ENCODE data around the gene LMBR1.

Gene LMBR1

GRCh38 chr7:156759143-156759542 is 133.8 kb downstream of the LMBR1 start:
- Histone ChIP-seq H3K27ac (ENCODE audit: low read depth, low read length) (no peak overlapping the region), H3K4me3 (ENCODE audit: low read depth, low read length) (no peak overlapping the region), H3K4me1 (ENCODE audit: control insufficient read depth, insufficient read depth, low read length, unreplicated experiment) (no peaks in the 10 kb centered on the region), H3K36me3 (ENCODE audit: insufficient read depth, low read length) (peaks cover 15% of the 10 kb centered on the region; the same call in 1 of the 2 replicates), H2AFZ (ENCODE audit: low read length, unreplicated experiment) (no peak overlapping the region), H3K79me2 (ENCODE audit: control insufficient read depth, insufficient read depth, low read length, unreplicated experiment) (no peaks in the 10 kb centered on the region), H3K27me3 (ENCODE audit: insufficient read depth, low read length) (no peaks in the 10 kb centered on the region)

DNA sequence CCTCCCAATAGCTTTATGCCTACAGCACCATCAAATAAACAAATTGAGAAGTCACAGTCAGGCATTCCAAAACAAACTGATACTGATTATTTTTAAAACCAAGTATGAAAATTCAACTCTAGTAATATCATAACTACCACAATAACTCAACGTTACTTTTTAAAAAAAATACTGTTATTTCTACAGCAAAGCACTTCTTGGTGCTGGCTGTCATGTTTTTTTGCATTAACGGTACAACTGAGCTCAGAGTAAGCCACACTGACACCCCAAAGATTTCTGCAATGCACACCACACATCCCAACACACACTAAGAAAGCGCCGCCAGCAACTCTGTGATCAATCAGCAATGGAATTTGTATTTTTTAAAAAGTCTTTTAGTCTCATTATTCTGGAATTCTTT is 138.8 kb downstream of the LMBR1 start:
- Histone ChIP-seq H2AFZ (ENCODE audit: low read length, unreplicated experiment) (no peak overlapping the region), H3K4me1 (ENCODE audit: control insufficient read depth, insufficient read depth, low read length, unreplicated experiment) (no peaks in the 10 kb centered on the region), H3K27me3 (ENCODE audit: insufficient read depth, low read length) (no peaks in the 10 kb centered on the region), H3K27ac (ENCODE audit: low read depth, low read length) (no peak overlapping the region), H3K4me3 (ENCODE audit: low read depth, low read length) (no peak overlapping the region), H3K36me3 (ENCODE audit: insufficient read depth, low read length) (no peaks in the 10 kb centered on the region), H3K79me2 (ENCODE audit: control insufficient read depth, insufficient read depth, low read length, unreplicated experiment) (no peaks in the 10 kb centered on the region)

DNA sequence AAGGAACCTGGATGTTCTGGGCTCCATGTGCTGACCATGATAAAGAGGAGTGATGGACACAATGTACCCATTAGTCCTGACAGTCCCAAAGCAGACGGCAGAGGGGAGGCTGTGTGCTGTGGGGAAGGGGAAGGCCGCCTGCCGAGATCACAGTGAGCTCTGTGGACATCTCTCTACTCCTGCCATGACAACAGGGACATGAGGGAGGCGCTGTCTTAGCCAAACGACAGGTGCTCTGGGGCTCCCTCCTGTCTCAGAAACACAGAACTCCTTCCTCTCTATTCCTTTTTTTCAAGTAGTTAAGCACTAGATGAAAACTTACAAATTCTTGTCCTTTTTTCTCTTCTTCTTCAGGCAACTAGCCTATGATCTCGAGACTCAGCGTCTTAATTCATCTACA is 139.4 kb downstream of the LMBR1 start:
- Histone ChIP-seq H2AFZ (ENCODE audit: low read length, unreplicated experiment) (no peak overlapping the region), H3K27me3 (ENCODE audit: insufficient read depth, low read length) (no peaks in the 10 kb centered on the region), H3K4me3 (ENCODE audit: low read depth, low read length) (no peak overlapping the region), H3K27ac (ENCODE audit: low read depth, low read length) (no peak overlapping the region), H3K4me1 (ENCODE audit: control insufficient read depth, insufficient read depth, low read length, unreplicated experiment) (no peaks in the 10 kb centered on the region), H3K36me3 (ENCODE audit: insufficient read depth, low read length) (no peaks in the 10 kb centered on the region), H3K79me2 (ENCODE audit: control insufficient read depth, insufficient read depth, low read length, unreplicated experiment) (no peaks in the 10 kb centered on the region)

DNA sequence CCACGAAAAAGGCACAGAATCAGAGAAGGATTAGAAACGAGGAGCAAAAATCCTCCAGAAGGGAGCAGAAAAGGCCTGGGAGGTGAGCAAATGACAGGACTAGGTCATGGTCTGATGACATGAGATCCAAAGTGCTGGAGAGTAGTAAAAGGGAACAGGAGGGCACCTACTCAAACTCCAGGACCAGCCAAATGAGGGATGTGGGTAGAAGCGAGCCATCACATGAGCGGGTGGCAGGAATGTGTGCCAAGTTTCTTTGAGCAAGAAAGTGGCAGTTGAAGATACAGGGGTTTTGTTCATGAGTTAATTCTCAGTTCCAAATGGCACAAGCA is 139.8 kb downstream of the LMBR1 start:
- no peaks in the 10 kb centered on the region for H3K4me1 ChIP-seq (ENCODE audit: control insufficient read depth, insufficient read depth, low read length, unreplicated experiment)
- no peaks in the 10 kb centered on the region for H3K27me3 ChIP-seq (ENCODE audit: insufficient read depth, low read length)
- no peak overlapping the region for H3K4me3 ChIP-seq (ENCODE audit: low read depth, low read length)
- no peak overlapping the region for H3K27ac ChIP-seq (ENCODE audit: low read depth, low read length)
- no peaks in the 10 kb centered on the region for H3K79me2 ChIP-seq (ENCODE audit: control insufficient read depth, insufficient read depth, low read length, unreplicated experiment)
- no peaks in the 10 kb centered on the region for H3K36me3 ChIP-seq (ENCODE audit: insufficient read depth, low read length)
- no peak overlapping the region for H2AFZ ChIP-seq (ENCODE audit: low read length, unreplicated experiment)

- H3K27ac ChIP-seq (ENCODE audit: low read depth, low read length) = no peak overlapping the region
- H3K4me1 ChIP-seq (ENCODE audit: control insufficient read depth, insufficient read depth, low read length, unreplicated experiment) = no peaks in the 10 kb centered on the region
- no peaks in the 10 kb centered on the region for H3K27me3 ChIP-seq (ENCODE audit: insufficient read depth, low read length)
- no peaks in the 10 kb centered on the region for H3K79me2 ChIP-seq (ENCODE audit: control insufficient read depth, insufficient read depth, low read length, unreplicated experiment)
- H3K4me3 ChIP-seq (ENCODE audit: low read depth, low read length) = no peak overlapping the region
- no peaks in the 10 kb centered on the region for H3K36me3 ChIP-seq (ENCODE audit: insufficient read depth, low read length)
- no peak overlapping the region for H2AFZ ChIP-seq (ENCODE audit: low read length, unreplicated experiment)
Observed at GRCh38 chr7:156752367-156753228, 140.4 kb downstream of the LMBR1 start.

- no peak overlapping the region for H2AFZ ChIP-seq (ENCODE audit: low read length, unreplicated experiment)
- H3K36me3 ChIP-seq (ENCODE audit: insufficient read depth, low read length) = no peaks in the 10 kb centered on the region
- no peaks in the 10 kb centered on the region for H3K79me2 ChIP-seq (ENCODE audit: control insufficient read depth, insufficient read depth, low read length, unreplicated experiment)
- no peak overlapping the region for H3K27ac ChIP-seq (ENCODE audit: low read depth, low read length)
- H3K4me3 ChIP-seq (ENCODE audit: low read depth, low read length) = no peak overlapping the region
- H3K4me1 ChIP-seq (ENCODE audit: control insufficient read depth, insufficient read depth, low read length, unreplicated experiment) = no peaks in the 10 kb centered on the region
- H3K27me3 ChIP-seq (ENCODE audit: insufficient read depth, low read length) = no peaks in the 10 kb centered on the region
Observed at GRCh38 chr7:156751319-156751718, 141.7 kb downstream of the LMBR1 start.

DNA sequence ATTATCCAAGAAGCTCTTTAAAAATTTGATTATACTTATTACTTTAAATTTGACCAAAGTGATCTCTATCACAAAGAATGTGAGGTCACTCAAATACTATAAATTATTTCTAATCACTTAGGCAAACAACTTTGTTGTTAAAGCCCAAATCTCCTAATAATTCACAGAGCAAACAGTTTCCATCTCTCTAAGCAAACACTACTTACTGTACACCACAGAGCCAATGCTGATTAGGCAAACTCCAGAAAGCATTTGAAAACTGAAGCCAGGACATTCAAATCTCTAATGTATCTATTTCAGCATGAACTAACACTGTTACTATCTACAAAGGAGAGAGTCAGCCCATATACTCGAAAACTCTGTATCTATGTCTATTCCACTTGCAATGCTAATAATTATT is 145.3 kb downstream of the LMBR1 start:
- no peak overlapping the region for H3K27ac ChIP-seq (ENCODE audit: low read depth, low read length)
- H3K4me1 ChIP-seq (ENCODE audit: control insufficient read depth, insufficient read depth, low read length, unreplicated experiment) = no peaks in the 10 kb centered on the region
- H3K36me3 ChIP-seq (ENCODE audit: insufficient read depth, low read length) = no peaks in the 10 kb centered on the region
- H3K27me3 ChIP-seq (ENCODE audit: insufficient read depth, low read length) = no peaks in the 10 kb centered on the region
- no peaks in the 10 kb centered on the region for H3K79me2 ChIP-seq (ENCODE audit: control insufficient read depth, insufficient read depth, low read length, unreplicated experiment)
- no peak overlapping the region for H3K4me3 ChIP-seq (ENCODE audit: low read depth, low read length)
- no peak overlapping the region for H2AFZ ChIP-seq (ENCODE audit: low read length, unreplicated experiment)

DNA sequence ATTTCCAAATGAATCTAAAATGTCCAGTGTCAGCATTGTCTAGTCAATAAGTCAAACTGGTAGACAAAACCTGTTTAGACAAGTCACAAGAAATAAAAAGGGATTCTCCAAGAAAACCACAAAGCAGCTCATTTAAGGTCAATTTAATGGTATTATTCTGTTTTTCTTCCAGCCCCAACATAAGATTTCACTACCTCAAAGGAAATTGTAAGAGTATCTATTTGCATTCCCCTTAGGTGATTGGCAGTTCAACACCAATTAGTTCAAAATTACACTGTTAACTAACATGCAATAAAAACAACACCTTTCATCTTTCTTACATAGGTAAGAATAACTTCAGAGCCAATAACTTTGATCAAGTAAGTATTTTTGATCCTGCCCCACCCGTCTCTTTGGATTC is 146.1 kb downstream of the LMBR1 start:
- no peaks in the 10 kb centered on the region for H3K4me1 ChIP-seq (ENCODE audit: control insufficient read depth, insufficient read depth, low read length, unreplicated experiment)
- no peaks in the 10 kb centered on the region for H3K27me3 ChIP-seq (ENCODE audit: insufficient read depth, low read length)
- H2AFZ ChIP-seq (ENCODE audit: low read length, unreplicated experiment) = no peak overlapping the region
- H3K27ac ChIP-seq (ENCODE audit: low read depth, low read length) = no peak overlapping the region
- H3K36me3 ChIP-seq (ENCODE audit: insufficient read depth, low read length) = no peaks in the 10 kb centered on the region
- H3K4me3 ChIP-seq (ENCODE audit: low read depth, low read length) = no peak overlapping the region
- no peaks in the 10 kb centered on the region for H3K79me2 ChIP-seq (ENCODE audit: control insufficient read depth, insufficient read depth, low read length, unreplicated experiment)

GRCh38 chr7:156739596-156739995 is 153.4 kb downstream of the LMBR1 start:
- Histone ChIP-seq H3K27ac (ENCODE audit: low read depth, low read length) (no peak overlapping the region), H3K27me3 (ENCODE audit: insufficient read depth, low read length) (no peaks in the 10 kb centered on the region), H3K79me2 (ENCODE audit: control insufficient read depth, insufficient read depth, low read length, unreplicated experiment) (peaks cover 3% of the 10 kb centered on the region), H3K4me1 (ENCODE audit: control insufficient read depth, insufficient read depth, low read length, unreplicated experiment) (no peaks in the 10 kb centered on the region), H3K4me3 (ENCODE audit: low read depth, low read length) (no peak overlapping the region), H3K36me3 (ENCODE audit: insufficient read depth, low read length) (peaks cover 2% of the 10 kb centered on the region; the same call in 1 of the 2 replicates), H2AFZ (ENCODE audit: low read length, unreplicated experiment) (no peak overlapping the region)

DNA sequence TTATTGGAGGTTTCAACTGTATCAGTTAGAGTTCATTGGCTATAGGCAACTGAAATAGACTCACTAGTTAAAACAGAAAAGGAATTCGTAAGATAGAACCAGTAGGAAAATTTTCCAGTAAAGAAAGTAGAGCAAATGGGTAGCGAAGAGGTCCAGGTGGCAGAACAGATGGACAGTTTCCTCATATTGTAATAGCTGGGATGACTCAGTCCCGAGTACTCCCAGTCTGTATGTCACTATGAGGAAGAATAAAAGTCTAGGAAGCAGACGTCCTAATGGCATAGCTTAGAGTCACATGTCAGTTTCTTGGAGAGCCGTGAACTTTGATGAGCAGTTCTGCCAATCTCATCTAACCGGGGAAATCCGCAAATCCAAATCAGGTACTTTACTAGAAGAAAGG is 157.1 kb downstream of the LMBR1 start:
- peaks cover 21% of the 10 kb centered on the region for H3K36me3 ChIP-seq (ENCODE audit: insufficient read depth, low read length)
- H3K27ac ChIP-seq (ENCODE audit: low read depth, low read length) = no peak overlapping the region
- no peaks in the 10 kb centered on the region for H3K27me3 ChIP-seq (ENCODE audit: insufficient read depth, low read length)
- no peak overlapping the region for H2AFZ ChIP-seq (ENCODE audit: low read length, unreplicated experiment)
- no peak overlapping the region for H3K4me3 ChIP-seq (ENCODE audit: low read depth, low read length)
- H3K4me1 ChIP-seq (ENCODE audit: control insufficient read depth, insufficient read depth, low read length, unreplicated experiment) = no peaks in the 10 kb centered on the region
- no peaks in the 10 kb centered on the region for H3K79me2 ChIP-seq (ENCODE audit: control insufficient read depth, insufficient read depth, low read length, unreplicated experiment)

DNA sequence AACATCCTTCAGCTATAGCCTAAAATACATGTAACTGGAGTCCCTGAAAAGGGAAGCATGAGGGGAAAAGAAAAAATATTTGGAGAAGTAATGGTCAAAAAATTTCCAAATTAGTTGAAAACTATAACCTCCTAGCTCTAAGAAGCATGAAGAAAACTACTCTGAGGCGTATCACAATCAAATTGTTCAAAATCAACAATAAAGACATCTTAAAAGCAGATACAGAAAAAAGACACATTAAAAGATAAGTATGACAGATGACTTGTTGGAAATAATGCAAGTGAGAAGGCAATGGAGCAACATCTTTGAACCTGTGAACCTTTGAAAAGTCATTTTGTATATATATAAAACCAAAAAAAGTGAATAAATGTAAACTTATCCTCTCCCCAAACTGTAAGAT is 159.3 kb downstream of the LMBR1 start:
- H3K36me3 ChIP-seq (ENCODE audit: insufficient read depth, low read length) = peaks cover 21% of the 10 kb centered on the region
- H3K79me2 ChIP-seq (ENCODE audit: control insufficient read depth, insufficient read depth, low read length, unreplicated experiment) = no peaks in the 10 kb centered on the region
- no peak overlapping the region for H2AFZ ChIP-seq (ENCODE audit: low read length, unreplicated experiment)
- no peak overlapping the region for H3K4me3 ChIP-seq (ENCODE audit: low read depth, low read length)
- H3K27ac ChIP-seq (ENCODE audit: low read depth, low read length) = no peak overlapping the region
- H3K4me1 ChIP-seq (ENCODE audit: control insufficient read depth, insufficient read depth, low read length, unreplicated experiment) = no peaks in the 10 kb centered on the region
- no peaks in the 10 kb centered on the region for H3K27me3 ChIP-seq (ENCODE audit: insufficient read depth, low read length)
